DOHH2 (cell line): ENCODE measurements around the gene MKKS.

Experiments
- H3F3A ChIP-seq: fragments of 200-600 bp; sonication (generic), shearing (Covaris generic); 2 replicates; pipeline ENCODE4 v1.6.0; 2016; ENCODE audit warnings: antibody characterized with exemption, mild to moderate bottlenecking; ENCODE audit not compliant: control insufficient read depth, insufficient read depth
- H3K27ac ChIP-seq: fragments of 200-600 bp; sonication (generic); 2 replicates; pipeline ENCODE4 v1.5.1; 2014; ENCODE audit warnings: low read depth, mild to moderate bottlenecking, low read length, moderate library complexity
- H3K27me3 ChIP-seq: fragments of 200-600 bp; sonication (generic); 2 replicates; pipeline ENCODE4 v1.6.1; 2014; ENCODE audit warnings: mild to moderate bottlenecking, low read length, mixed read lengths; ENCODE audit not compliant: control insufficient read depth
- H3K36me3 ChIP-seq: fragments of 200-600 bp; sonication (generic); 2 replicates; pipeline ENCODE4 v1.6.1; 2014; ENCODE audit warnings: mild to moderate bottlenecking, low read length, moderate library complexity, mixed read lengths; ENCODE audit not compliant: control insufficient read depth
- H3K4me1 ChIP-seq: fragments of 200-600 bp; sonication (generic); 2 replicates; pipeline ENCODE4 v1.6.1; 2014; ENCODE audit warnings: mild to moderate bottlenecking, low read length, mixed read lengths; ENCODE audit not compliant: control insufficient read depth
- H3K4me2 ChIP-seq: fragments of 200-600 bp; sonication (generic); 2 replicates; pipeline ENCODE4 v1.6.0; 2014; ENCODE audit warnings: mild to moderate bottlenecking, low read length, moderate library complexity
- H3K4me3 ChIP-seq: fragments of 200-600 bp; sonication (generic); 2 replicates; pipeline ENCODE4 v1.5.1; 2014; ENCODE audit warnings: mild to moderate bottlenecking, low read length, mixed read lengths
- H3K79me2 ChIP-seq: fragments of 200-600 bp; sonication (generic); 2 replicates; pipeline ENCODE4 v1.6.1; 2014; ENCODE audit warnings: mild to moderate bottlenecking, low read length, mixed read lengths; ENCODE audit not compliant: control insufficient read depth
- H3K9me2 ChIP-seq: fragments of 200-600 bp; sonication (generic); replicated peaks from 2 replicates; pipeline ENCODE4 v1.6.1; 2014; ENCODE audit warnings: mild to moderate bottlenecking, low read length, mixed read lengths; ENCODE audit not compliant: control insufficient read depth
- H3K9me3 ChIP-seq: fragments of 200-600 bp; sonication (generic); 2 replicates; pipeline ENCODE4 v1.6.1; 2014; ENCODE audit warnings: antibody characterized with exemption, low read length, mixed read lengths; ENCODE audit not compliant: control insufficient read depth, insufficient read depth
- H4K20me1 ChIP-seq: fragments of 200-600 bp; sonication (generic); 2 replicates; pipeline ENCODE4 v1.6.0; 2014; ENCODE audit warnings: low read depth, mild to moderate bottlenecking, antibody characterized with exemption, low read length, moderate library complexity; ENCODE audit not compliant: control insufficient read depth, insufficient read depth
- EZH2phosphoT487 ChIP-seq: fragments of 200-600 bp; sonication (generic); IDR thresholded peaks from 2 replicates; pipeline ENCODE4 v1.6.1; 2017; ENCODE audit warnings: borderline replicate concordance, mild to moderate bottlenecking, antibody characterized with exemption, low read length, moderate library complexity, mixed read lengths
- TF ChIP-seq, protein P1 (sequence below): fragments of 200-600 bp; sonication (generic); IDR thresholded peaks from one replicate; pipeline ENCODE4 v1.5.1; 2014; ENCODE audit warnings: antibody characterized with exemption, mild to moderate bottlenecking, low read depth, low read length; ENCODE audit not compliant: poor library complexity, severe bottlenecking

MKKS gene

DNA sequence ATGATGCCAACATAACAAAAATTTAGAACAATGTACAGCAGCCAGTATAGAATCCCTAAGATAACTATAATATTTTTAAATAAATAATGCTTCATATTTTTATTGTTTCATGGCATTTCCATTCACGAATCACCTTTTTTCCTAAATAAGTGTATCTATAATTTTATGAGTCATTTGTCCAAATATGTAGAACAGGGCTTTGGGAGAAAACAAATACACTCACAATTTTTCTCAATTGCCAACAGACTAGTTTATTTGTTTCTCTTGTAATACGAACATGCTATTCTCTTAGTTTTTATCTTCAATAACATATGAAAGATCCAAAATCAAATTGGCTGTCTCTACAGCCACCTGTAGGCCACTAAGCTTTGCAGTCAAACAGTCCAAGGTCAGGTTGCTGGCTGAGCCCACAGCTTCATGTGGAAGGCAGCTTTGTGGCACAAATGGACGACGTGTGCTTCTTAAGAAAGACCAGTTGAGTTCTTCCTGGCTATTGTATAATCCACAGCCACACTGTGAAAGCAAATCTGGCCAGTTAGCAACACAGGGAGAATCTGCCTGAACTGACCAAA lies 29.0 kb downstream of the MKKS start:
- no peaks in the 10 kb centered on the region for H3K9me2 ChIP-seq
- no peak for TF ChIP-seq EZH2phosphoT487
- TF ChIP-seq, protein P1, sequence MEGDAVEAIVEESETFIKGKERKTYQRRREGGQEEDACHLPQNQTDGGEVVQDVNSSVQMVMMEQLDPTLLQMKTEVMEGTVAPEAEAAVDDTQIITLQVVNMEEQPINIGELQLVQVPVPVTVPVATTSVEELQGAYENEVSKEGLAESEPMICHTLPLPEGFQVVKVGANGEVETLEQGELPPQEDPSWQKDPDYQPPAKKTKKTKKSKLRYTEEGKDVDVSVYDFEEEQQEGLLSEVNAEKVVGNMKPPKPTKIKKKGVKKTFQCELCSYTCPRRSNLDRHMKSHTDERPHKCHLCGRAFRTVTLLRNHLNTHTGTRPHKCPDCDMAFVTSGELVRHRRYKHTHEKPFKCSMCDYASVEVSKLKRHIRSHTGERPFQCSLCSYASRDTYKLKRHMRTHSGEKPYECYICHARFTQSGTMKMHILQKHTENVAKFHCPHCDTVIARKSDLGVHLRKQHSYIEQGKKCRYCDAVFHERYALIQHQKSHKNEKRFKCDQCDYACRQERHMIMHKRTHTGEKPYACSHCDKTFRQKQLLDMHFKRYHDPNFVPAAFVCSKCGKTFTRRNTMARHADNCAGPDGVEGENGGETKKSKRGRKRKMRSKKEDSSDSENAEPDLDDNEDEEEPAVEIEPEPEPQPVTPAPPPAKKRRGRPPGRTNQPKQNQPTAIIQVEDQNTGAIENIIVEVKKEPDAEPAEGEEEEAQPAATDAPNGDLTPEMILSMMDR: no peak

DNA sequence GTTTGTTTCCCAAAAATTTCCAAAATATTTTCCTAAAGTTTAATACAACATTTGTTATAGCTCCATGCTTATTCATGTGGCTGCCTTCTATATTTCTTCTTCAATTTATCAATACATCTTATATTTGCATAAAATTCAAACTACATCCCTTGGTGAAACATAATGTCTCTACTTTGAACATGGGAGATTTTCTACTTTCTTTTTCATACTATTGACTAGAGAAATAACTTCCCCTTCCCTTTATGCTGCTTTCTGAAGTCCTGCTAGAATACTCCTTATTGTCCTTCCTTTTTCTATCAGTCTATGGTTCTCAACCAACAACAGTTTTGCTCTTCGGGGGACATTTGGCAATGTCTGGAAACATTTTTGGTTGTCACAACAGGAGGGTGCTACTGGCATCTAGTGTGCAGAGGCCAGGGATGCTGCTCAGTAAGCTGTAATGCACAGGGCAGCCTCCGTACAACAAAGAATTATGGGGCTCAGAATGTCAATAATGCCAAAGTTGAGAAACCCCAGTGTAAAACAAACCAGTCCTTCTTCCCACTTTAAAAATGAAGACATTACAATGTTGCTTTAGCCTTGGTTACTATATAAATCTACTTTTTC lies 29.9 kb downstream of the MKKS start:
- no peaks in the 10 kb centered on the region for H3K9me2 ChIP-seq
- no peaks in the 10 kb centered on the region for H3K79me2 ChIP-seq
- H3K36me3 ChIP-seq: peaks cover 12% of the 10 kb centered on the region
- H3F3A ChIP-seq: no peaks in the 10 kb centered on the region
- no peak overlapping the region for H3K4me3 ChIP-seq
- no peaks in the 10 kb centered on the region for H4K20me1 ChIP-seq
- no peaks in the 10 kb centered on the region for H3K4me1 ChIP-seq
- H3K27ac ChIP-seq: no peak overlapping the region
- H3K27me3 ChIP-seq: no peaks in the 10 kb centered on the region
- TF ChIP-seq, protein P1: no peak
- TF ChIP-seq EZH2phosphoT487: no peak
- H3K4me2 ChIP-seq: no peak overlapping the region
- H3K9me3 ChIP-seq: no peaks in the 10 kb centered on the region

More for the DNA sequence above, 29.0 kb downstream of the MKKS start:
- Histone ChIP-seq H3F3A (no peaks in the 10 kb centered on the region), H3K27ac (no peak overlapping the region), H3K4me1 (no peaks in the 10 kb centered on the region), H3K4me2 (no peak overlapping the region), H3K36me3 (peaks cover 12% of the 10 kb centered on the region), H3K4me3 (no peak overlapping the region), H3K79me2 (no peaks in the 10 kb centered on the region), H4K20me1 (no peaks in the 10 kb centered on the region), H3K27me3 (no peaks in the 10 kb centered on the region), H3K9me3 (no peaks in the 10 kb centered on the region)

DNA sequence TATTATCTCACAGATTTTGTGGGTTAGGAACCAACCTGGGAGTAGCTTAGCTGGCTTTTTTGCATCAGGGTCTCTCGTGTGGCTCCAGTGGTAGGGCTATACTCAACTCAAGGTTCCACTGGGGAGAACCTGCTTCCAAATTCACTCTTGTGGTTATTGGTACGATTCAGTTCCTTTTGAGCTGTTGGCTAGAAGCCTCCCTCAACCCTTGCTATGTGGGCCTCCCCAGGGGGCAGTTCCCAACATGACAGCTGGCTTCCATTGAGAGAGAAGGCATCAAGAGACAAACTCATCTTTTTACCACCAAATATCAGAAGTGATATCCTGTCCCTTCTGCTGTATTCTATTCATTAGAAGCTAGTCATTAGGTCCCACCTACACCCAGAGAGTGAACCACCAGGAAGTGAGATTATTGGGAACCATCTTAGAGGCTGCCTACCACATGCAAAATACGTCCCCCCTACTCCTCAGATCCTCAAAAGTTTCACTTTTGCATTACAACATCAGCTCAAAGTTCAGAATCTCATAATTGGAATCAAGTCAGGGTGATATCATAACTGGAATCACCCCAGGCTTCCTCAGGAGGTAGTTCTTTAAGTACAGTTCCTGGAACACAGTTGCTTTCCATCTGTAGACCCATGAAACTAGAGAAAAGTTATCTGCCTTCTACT lies 30.9 kb downstream of the MKKS start:
- Histone ChIP-seq H3K4me2 (no peak overlapping the region), H3F3A (no peaks in the 10 kb centered on the region), H3K27ac (no peak overlapping the region)

More for the DNA sequence above, 30.9 kb downstream of the MKKS start:
- H3K9me2 ChIP-seq: no peaks in the 10 kb centered on the region
- H3K36me3 ChIP-seq: peaks cover 12% of the 10 kb centered on the region
- TF ChIP-seq EZH2phosphoT487: no peak
- TF ChIP-seq, protein P1: no peak
- H3K27me3 ChIP-seq: no peaks in the 10 kb centered on the region
- no peaks in the 10 kb centered on the region for H3K79me2 ChIP-seq
- no peaks in the 10 kb centered on the region for H3K4me1 ChIP-seq
- H3K9me3 ChIP-seq: no peaks in the 10 kb centered on the region
- H3K4me3 ChIP-seq: no peak overlapping the region
- H4K20me1 ChIP-seq: no peaks in the 10 kb centered on the region
